Renal cortical epithelial cell (primary cell): Measurements from ENCODE around the gene CLDN20. TPM values are rescaled to one million over a fixed set of nuclear protein-coding genes. Genes with fewer than 3 reads are reported as not detected.
"Not testable (repeated sequence)": the region's sequence is repeated elsewhere in the genome, so short reads cannot be mapped to it uniquely, and the experiment has no call there.

Experiments
- DNase-seq: peaks from one replicate; pipeline ENCODE4 v3.0.0-alpha.2; 2011; ENCODE audit warnings: low read depth
- total RNA-seq: library from RNA; depleted of rRNA; stranded (reverse); fragments of >200 nt; gene quantifications from 2 replicates; pipeline ENCODE4 v1.2.3, GENCODE V29; 2014

The CLDN20 gene
- total RNA-seq, 1 donor from 2014 or later: not detected

- no peak for DNase-seq
Observed at GRCh38 chr6:155311583-155311982, 47.8 kb downstream of the CLDN20 start.

GRCh38 chr6:155312950-155313349 lies 49.1 kb downstream of the CLDN20 start:
- DNase-seq: not testable (repeated sequence)

DNA sequence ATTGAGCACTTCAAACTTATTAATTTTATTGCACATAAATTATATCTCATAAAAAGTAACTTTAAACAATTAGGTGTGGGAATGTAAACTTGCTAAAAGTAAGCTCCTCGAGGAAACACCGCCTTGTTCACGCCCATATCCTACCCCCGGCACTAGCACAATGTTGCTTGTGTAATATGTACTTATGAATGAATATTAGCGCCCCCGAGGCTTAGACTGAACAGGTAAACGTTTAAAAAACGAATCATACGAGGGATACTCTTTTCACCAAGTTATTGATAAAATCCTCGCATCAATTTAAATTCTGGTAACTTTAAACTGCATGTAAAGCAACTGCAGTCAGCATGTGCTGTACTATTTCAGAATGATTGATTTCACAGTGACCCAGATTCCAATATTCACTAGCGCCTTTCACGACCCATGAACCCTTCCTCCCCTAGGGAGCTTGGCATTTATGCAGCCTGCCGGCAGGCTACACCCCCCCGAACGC lies 49.8 kb downstream of the CLDN20 start:
- peak; percentile 17 for DNase-seq

DNA sequence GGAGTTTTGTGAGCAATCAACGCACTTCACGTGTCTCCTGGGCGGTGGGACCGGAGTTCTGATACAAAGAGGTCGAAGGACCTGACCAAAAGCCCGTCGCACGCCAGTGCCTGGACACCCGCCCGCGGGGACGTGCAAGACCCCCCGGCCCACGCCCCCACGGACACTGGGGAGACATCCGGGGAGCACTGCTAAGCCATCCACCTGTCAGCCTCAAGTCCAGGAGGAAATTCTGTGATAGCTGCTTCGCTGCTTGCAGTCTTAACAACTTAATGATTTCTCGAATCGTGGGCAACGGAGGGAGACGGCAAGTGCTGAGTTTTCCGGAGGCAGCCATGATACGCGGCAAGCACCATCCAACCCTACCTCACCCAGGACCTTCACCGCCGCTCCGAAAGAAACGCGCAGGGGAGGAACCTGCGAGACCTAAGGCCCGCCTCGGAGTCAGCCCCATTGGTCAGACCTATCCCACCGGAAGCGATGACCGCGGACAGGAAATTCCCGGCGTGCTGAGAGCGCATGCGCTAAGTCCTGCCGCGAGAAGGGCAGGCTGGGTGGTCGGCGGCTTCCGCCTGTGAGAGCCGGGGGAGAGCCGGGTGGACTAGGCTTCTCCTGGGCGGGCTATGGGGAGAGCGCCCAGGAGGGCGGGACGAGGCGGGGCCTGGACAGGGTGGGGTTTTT lies 50.4 kb downstream of the CLDN20 start, which contains the start of gene TFB1M:
Gene TFB1M, minus strand, starts transcription at position 393 of the 681 bp plus-strand sequence. Its CDS starts 56 bp downstream, at position 337.
- peak; percentile 97 for DNase-seq

DNA sequence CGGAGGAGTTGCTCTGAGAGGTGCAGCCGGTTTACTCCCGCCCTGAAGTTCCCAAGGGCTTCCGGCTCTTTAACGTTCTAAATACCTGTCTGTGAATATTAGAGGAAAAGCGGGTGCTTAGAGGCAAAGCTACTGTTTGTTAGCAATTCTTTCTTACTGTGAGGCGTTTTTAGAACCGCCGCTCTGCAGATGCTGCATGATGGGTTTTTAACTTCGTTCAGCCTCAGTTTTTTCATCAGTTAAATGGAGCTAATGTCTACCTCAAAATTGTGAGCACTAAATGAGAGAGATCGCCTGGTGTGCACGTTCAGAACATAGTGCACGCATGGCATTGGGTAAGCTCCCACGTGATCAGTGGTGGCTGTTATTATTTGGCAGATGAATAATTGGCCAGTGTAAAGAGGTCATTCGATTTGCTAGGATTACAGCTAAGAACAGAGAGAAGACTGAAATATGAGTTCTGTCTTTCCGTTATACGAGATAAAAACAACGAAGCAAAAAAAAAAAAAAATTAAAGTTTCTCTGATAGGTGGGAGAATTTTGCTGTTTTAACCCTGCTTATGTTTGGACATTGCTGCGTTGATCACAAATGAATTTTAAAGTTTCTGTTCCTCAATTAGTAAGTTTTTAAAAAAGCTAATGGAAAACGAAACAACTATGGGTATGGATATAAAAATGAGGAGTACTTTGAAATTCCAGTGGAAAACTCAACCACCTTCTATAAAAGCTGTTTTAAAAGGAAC lies 51.1 kb downstream of the CLDN20 start:
- DNase-seq: peak; percentile 83

- peak; percentile 16 for DNase-seq
Observed at GRCh38 chr6:155315516-155315871, 51.7 kb downstream of the CLDN20 start.

GRCh38 chr6:155316419-155316818 lies 52.6 kb downstream of the CLDN20 start:
- DNase-seq: no peak

DNA sequence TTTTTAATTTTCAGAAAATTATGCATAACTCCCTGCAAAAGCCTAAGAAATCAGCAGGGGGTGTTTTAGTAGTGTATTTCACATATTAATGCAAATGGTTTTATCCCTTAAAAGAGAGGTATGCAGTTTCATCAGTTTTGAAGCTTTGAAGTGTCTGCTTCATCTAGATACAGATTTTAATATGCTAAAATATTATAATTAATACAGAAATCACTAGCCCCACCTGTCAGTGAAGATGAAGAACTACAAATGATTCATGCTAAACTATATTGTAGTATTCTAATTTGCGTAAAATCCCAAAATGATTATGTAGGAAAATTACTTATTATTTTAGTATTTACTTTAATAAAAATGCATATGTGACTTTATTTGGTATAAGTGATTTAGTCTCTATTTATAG lies 53.4 kb downstream of the CLDN20 start:
- DNase-seq: no peak

- no peak for DNase-seq
Observed at GRCh38 chr6:155319902-155320301, 56.1 kb downstream of the CLDN20 start.

DNA sequence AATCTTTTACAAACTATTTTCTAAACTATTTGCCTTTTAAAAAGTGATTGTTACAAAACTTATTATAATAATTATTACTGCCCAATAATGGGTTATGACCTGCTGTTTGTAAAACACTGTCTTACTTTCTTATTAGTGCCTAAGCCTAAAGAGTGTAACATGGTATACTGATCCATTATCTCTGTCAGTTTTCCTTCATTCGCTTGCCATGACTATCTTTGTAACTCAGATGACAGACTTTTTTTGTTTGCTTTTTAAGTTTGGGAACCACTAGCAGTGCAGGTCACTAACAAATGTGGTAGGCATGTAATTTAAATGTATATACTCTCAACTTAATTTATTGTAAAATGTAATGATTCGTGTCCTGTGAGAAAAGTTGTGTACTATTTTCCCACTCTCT lies 60.4 kb downstream of the CLDN20 start:
- no peak for DNase-seq

GRCh38 chr6:155324993-155325392 lies 61.2 kb downstream of the CLDN20 start:
- DNase-seq: no peak

DNA sequence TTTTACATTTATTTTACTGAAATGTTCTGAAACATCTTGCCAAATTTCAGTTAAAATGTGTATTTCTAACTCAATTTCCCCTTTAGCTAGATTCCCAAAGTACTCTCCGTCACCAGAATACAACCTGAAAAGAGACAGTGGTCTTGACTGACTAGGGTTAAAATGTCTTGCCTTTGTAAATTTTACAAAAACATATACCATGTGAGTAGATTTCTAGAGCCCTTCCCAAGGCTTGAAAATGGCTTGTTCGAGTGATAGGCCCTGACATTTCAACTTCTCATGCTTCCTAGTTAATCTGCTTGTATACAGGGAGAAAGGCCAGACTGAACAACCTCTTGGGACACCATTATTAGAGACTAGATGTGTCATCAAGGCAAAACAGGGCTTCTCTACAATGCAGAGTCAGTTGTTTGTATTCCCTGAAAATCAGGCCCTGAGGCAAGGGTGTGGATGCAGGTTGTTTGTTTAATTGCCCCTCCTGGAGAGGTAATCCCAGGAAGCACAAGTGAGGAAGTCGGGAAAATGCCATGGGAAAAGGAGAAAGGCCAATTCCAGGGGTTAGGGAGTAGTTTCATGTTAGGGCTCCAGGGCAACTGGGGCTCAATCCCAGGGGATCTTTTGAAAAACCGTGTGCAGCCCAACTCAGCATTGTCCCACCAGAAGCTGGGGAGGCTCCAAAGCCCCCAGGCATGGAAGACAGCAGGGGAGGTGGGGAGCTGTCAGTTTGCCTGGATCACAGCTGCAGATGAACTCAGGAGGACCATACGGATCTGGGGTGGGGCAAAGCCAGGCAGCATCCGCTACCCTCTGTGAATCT lies 62.1 kb downstream of the CLDN20 start:
- no peak for DNase-seq

Other genes with a start within 250 kb of the CLDN20 start
- 11.8 and 21.7 TPM in 2 replicates for gene TFB1M, start 50.5 kb downstream of the CLDN20 start, total RNA-seq
- gene NOX3, start 191.8 kb downstream of the CLDN20 start, total RNA-seq: not detected in 2 replicates